Cerebellar cortex (tissue), 1 donor: ENCODE measurements around the gene TRAP1.

ENCODE experiments used
- DNase-seq: peaks from one replicate; pipeline ENCODE4 v3.0.0-alpha.2; 2015; ENCODE audit warnings: low spot score

The TRAP1 gene

GRCh38 chr16:3650631-3651265, 66.6 kb downstream of the TRAP1 start:
- DNase-seq: no peak

- no peak for DNase-seq
These were observed 70.9 kb downstream of the TRAP1 start for GRCh38 chr16:3646348-3646920.

GRCh38 chr16:3645504-3646347, 71.6 kb downstream of the TRAP1 start:
- no peak for DNase-seq

GRCh38 chr16:3645108-3645503, 72.2 kb downstream of the TRAP1 start:
- no peak for DNase-seq

GRCh38 chr16:3643095-3643730, 74.1 kb downstream of the TRAP1 start:
- no peak for DNase-seq

- DNase-seq: peak; percentile 67
These were observed 74.8 kb downstream of the TRAP1 start for GRCh38 chr16:3642397-3643094.

GRCh38 chr16:3641801-3642396, 75.4 kb downstream of the TRAP1 start:
- no peak for DNase-seq

GRCh38 chr16:3640632-3641501, 76.5 kb downstream of the TRAP1 start:
- no peak for DNase-seq

GRCh38 chr16:3640207-3640606, 77.1 kb downstream of the TRAP1 start:
- DNase-seq: no peak

- DNase-seq: no peak
These were observed 78.2 kb downstream of the TRAP1 start for GRCh38 chr16:3638916-3639644.

GRCh38 chr16:3637371-3637923, 79.9 kb downstream of the TRAP1 start:
- no peak for DNase-seq

- peak; percentile 34 for DNase-seq
These were observed 91.2 kb downstream of the TRAP1 start for GRCh38 chr16:3625911-3626732.

- DNase-seq: no peak
These were observed 92.0 kb downstream of the TRAP1 start for GRCh38 chr16:3625331-3625730.

- DNase-seq: no peak
These were observed 93.7 kb downstream of the TRAP1 start for GRCh38 chr16:3623642-3624041.

GRCh38 chr16:3618769-3619141, 98.6 kb downstream of the TRAP1 start:
- DNase-seq: no peak

- DNase-seq: no peak
These were observed 104.5 kb downstream of the TRAP1 start for GRCh38 chr16:3612510-3613466.

- DNase-seq: peak; percentile 81
These were observed 106.0 kb downstream of the TRAP1 start, which contains the start of gene SLX4 for GRCh38 chr16:3611146-3611975. SLX4 (minus strand) TSS chr16:3611606; CDS start chr16:3608964, 2,642 bp downstream.
